ENCODE data around the gene TMEM223.
A peak's percentile ranks its signal among the peaks of the same experiment; 100 is the strongest.

Gene TMEM223

GRCh38 chr11:62777389-62777788 is 14.4 kb downstream of the TMEM223 start:
- H3K4me3 ChIP-seq (IDR thresholded peaks at IDR 0.05; ENCODE audit: insufficient read depth, low read depth, low read length), result no peak overlapping the region
- no peak overlapping the region for H3K4me2 ChIP-seq
- H2AFZ ChIP-seq (ENCODE audit: low read depth), result no peak overlapping the region
- peaks cover 13% of the 10 kb centered on the region for H3K79me2 ChIP-seq (ENCODE audit: insufficient read depth, low read depth)
- no peak overlapping the region for H3K27ac ChIP-seq
- H3K36me3 ChIP-seq (ENCODE audit: insufficient read depth), result no peaks in the 10 kb centered on the region; the same call in 1 of the 2 replicates
- H3K4me1 ChIP-seq (ENCODE audit: low read depth, poor library complexity, severe bottlenecking), result peaks cover 5% of the 10 kb centered on the region
- no peaks in the 10 kb centered on the region for H3K27me3 ChIP-seq (ENCODE audit: insufficient read depth, low read depth)
- H3K9ac ChIP-seq, result no peak overlapping the region
- no peak for TF ChIP-seq CTCF (conservative IDR thresholded peaks at IDR 0.05; ENCODE audit: low read depth, low read length)
- no peaks in the 10 kb centered on the region for H4K20me1 ChIP-seq (ENCODE audit: insufficient read depth)

DNA sequence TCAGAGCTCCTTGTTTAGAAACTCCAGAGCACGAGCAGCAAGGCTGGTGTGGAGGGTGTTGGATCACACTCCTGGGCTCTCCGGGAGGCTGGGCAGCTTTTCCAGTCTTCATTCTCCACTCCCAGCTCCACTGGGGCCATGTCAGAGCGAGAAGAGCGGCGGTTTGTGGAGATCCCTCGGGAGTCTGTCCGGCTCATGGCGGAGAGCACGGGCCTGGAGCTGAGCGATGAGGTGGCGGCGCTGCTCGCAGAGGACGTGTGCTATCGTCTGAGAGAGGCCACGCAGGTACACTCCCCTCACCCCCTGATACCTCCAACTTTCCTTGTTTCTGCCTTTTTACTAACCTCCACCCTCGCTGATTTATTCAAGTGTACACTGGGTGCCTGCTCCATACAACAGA is 16.2 kb downstream of the TMEM223 start:
- no peak overlapping the region for H3K4me2 ChIP-seq
- H3K27me3 ChIP-seq (ENCODE audit: insufficient read depth, low read depth), result no peaks in the 10 kb centered on the region
- no peak overlapping the region for H2AFZ ChIP-seq (ENCODE audit: low read depth)
- peaks cover 21% of the 10 kb centered on the region for H3K79me2 ChIP-seq (ENCODE audit: insufficient read depth, low read depth)
- H3K9ac ChIP-seq, result no peak overlapping the region
- TF ChIP-seq CTCF (conservative IDR thresholded peaks at IDR 0.05; ENCODE audit: low read depth, low read length), result no peak
- no peak overlapping the region for H3K27ac ChIP-seq
- no peaks in the 10 kb centered on the region for H4K20me1 ChIP-seq (ENCODE audit: insufficient read depth)
- H3K36me3 ChIP-seq (ENCODE audit: insufficient read depth), result no peaks in the 10 kb centered on the region; the same call in 1 of the 2 replicates
- peaks cover 14% of the 10 kb centered on the region for H3K4me1 ChIP-seq (ENCODE audit: low read depth, poor library complexity, severe bottlenecking)
- no peak overlapping the region for H3K4me3 ChIP-seq (IDR thresholded peaks at IDR 0.05; ENCODE audit: insufficient read depth, low read depth, low read length)

GRCh38 chr11:62774407-62774806 is 17.4 kb downstream of the TMEM223 start:
- no peak overlapping the region for H3K4me2 ChIP-seq
- H3K27me3 ChIP-seq (ENCODE audit: insufficient read depth, low read depth), result no peaks in the 10 kb centered on the region
- no peak overlapping the region for H3K9ac ChIP-seq
- H3K4me3 ChIP-seq (IDR thresholded peaks at IDR 0.05; ENCODE audit: insufficient read depth, low read depth, low read length), result no peak overlapping the region
- H3K79me2 ChIP-seq (ENCODE audit: insufficient read depth, low read depth), result peaks cover 21% of the 10 kb centered on the region
- H4K20me1 ChIP-seq (ENCODE audit: insufficient read depth), result no peaks in the 10 kb centered on the region
- no peak overlapping the region for H2AFZ ChIP-seq (ENCODE audit: low read depth)
- no peak overlapping the region for H3K27ac ChIP-seq
- no peak for TF ChIP-seq CTCF (conservative IDR thresholded peaks at IDR 0.05; ENCODE audit: low read depth, low read length)
- peaks cover 23% of the 10 kb centered on the region for H3K4me1 ChIP-seq (ENCODE audit: low read depth, poor library complexity, severe bottlenecking)
- no peaks in the 10 kb centered on the region; the same call in 1 of the 2 replicates for H3K36me3 ChIP-seq (ENCODE audit: insufficient read depth)

DNA sequence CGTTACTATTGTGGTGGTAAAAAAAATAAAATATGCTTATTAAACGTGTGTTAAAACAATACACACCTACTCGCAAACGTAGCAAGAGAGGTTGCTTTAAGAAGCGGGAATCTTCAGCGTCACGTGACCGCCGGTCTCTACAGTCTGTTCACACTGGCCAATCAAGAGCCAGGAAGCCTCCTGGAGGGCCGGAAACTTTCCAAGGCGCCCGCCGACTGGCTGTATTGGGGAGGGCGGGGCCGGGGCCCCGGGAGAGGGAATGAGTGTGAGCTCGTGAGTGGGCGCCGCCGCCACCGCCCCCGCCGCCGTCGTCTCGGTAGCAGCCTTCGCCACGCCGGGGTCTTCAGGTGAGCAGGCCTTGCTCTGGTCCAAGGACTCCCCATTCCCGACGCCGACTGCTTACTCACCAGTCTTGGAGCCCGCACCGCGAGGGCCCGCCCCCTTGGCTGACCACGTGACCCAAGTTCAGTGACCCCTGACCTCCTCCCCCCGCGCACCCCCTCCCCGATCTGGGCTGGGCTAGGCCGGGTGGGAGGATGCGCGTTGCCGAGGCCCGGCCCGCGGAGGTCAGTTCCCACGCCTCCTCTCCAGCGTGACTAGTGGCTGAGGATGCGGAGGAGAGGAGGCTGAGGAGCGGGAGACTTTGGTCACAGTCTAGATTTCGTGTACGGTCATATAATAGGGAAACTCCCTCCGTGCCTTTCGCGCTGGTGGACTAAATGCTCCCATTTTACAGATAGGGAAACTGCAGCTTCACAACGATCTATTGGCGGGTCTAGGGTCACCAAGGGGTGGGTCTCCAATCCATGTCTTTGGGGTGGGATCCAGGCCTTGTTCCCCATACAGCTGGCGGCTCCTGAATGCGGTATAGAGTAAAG is 20.4 kb downstream of the TMEM223 start, which contains the start of gene TAF6L:
TSS of gene TAF6L (plus strand) at position 253 of the 878 bp plus-strand sequence. CDS start 4,388 bp downstream, outside the sequence.
- Histone ChIP-seq H3K4me2 (peak within 1 kb of the TSS; percentile 75), H3K4me3 (IDR thresholded peaks at IDR 0.05; ENCODE audit: insufficient read depth, low read depth, low read length) (peak within 1 kb of the TSS; percentile 46), H3K4me1 (ENCODE audit: low read depth, poor library complexity, severe bottlenecking) (peaks cover 23% of the 10 kb centered on the region), H3K79me2 (ENCODE audit: insufficient read depth, low read depth) (peaks cover 21% of the 10 kb centered on the region), H4K20me1 (ENCODE audit: insufficient read depth) (no peaks in the 10 kb centered on the region), H2AFZ (ENCODE audit: low read depth) (peak within 1 kb of the TSS; percentile 67), H3K27me3 (ENCODE audit: insufficient read depth, low read depth) (no peaks in the 10 kb centered on the region), H3K9ac (peak within 1 kb of the TSS; percentile 56; the same call in 1 of the 2 replicates), H3K27ac (peak within 1 kb of the TSS; percentile 58), H3K36me3 (ENCODE audit: insufficient read depth) (no peaks in the 10 kb centered on the region)
- TF ChIP-seq CTCF (conservative IDR thresholded peaks at IDR 0.05; ENCODE audit: low read depth, low read length), result no peak

Measured in KMS-11 (cell line).